MG63 (cell line): ENCODE data around the gene EHBP1L1. TPM values are rescaled to one million over a fixed set of nuclear protein-coding genes. Genes with fewer than 3 reads are reported as not detected.

ENCODE experiments used
- DNase-seq: peaks from one replicate; pipeline ENCODE4 v3.0.0-alpha.2; 2020
- H3K27me3 ChIP-seq: fragments of 250-450 bp; sonication (Bioruptor Pico); 2 replicates; pipeline ENCODE4 v1.5.1; 2020; ENCODE audit warnings: mild to moderate bottlenecking, moderate library complexity
- H3K36me3 ChIP-seq: fragments of 250-450 bp; sonication (Bioruptor Pico); 2 replicates; pipeline ENCODE4 v1.5.1; 2020; ENCODE audit warnings: mild to moderate bottlenecking, moderate library complexity
- H3K4me3 ChIP-seq: fragments of 250-450 bp; sonication (Bioruptor Pico); 2 replicates; pipeline ENCODE4 v1.5.1; 2020; ENCODE audit warnings: mild to moderate bottlenecking, moderate library complexity
- H3K9me3 ChIP-seq: fragments of 250-450 bp; sonication (Bioruptor Pico); 2 replicates; pipeline ENCODE4 v1.5.1; 2020; ENCODE audit warnings: mild to moderate bottlenecking, moderate library complexity
- total RNA-seq: library from RNA; depleted of rRNA; stranded (reverse); fragments of >200 nt; shearing (Covaris generic); gene quantifications from 2 replicates; pipeline ENCODE4 v1.2.3, GENCODE V29; 2014; ENCODE audit warnings: low replicate concordance

The EHBP1L1 gene
- total RNA-seq, 1 experiment from 2014 or later = 65.1 TPM

- Histone ChIP-seq H3K4me3 (peak overlapping the region; percentile 73), H3K36me3 (peaks cover 29% of the 10 kb centered on the region), H3K27me3 (no peaks in the 10 kb centered on the region), H3K9me3 (no peaks in the 10 kb centered on the region)
- DNase-seq = no peak
These were observed 37.5 kb downstream of the EHBP1L1 start for GRCh38 chr11:65613091-65613928.

GRCh38 chr11:65615229-65615949 lies 39.5 kb downstream of the EHBP1L1 start, which contains the start of gene PCNX3:
TSS of gene PCNX3 (plus strand) at chr11:65615776. CDS start at chr11:65616312, 536 bp downstream.
- H3K36me3 ChIP-seq = peaks cover 47% of the 10 kb centered on the region
- peak; percentile 99 for DNase-seq
- H3K9me3 ChIP-seq = no peaks in the 10 kb centered on the region
- no peaks in the 10 kb centered on the region for H3K27me3 ChIP-seq
- peak within 1 kb of the TSS; percentile 81 for H3K4me3 ChIP-seq

- H3K36me3 ChIP-seq = peaks cover 49% of the 10 kb centered on the region
- H3K9me3 ChIP-seq = no peaks in the 10 kb centered on the region
- DNase-seq = peak; percentile 70
These were observed 40.2 kb downstream of the EHBP1L1 start for GRCh38 chr11:65615950-65616574.

GRCh38 chr11:65616575-65617001 lies 40.7 kb downstream of the EHBP1L1 start:
- Histone ChIP-seq H3K9me3 (no peaks in the 10 kb centered on the region), H3K36me3 (peaks cover 53% of the 10 kb centered on the region), H3K27me3 (no peaks in the 10 kb centered on the region), H3K4me3 (peak overlapping the region; percentile 81)
- DNase-seq = no peak

More at GRCh38 chr11:65615950-65616574, 40.2 kb downstream of the EHBP1L1 start:
- Histone ChIP-seq H3K27me3 (no peaks in the 10 kb centered on the region), H3K4me3 (peak overlapping the region; percentile 81)

- Histone ChIP-seq H3K36me3 (peaks cover 53% of the 10 kb centered on the region), H3K4me3 (peak overlapping the region; percentile 81)
These were observed 41.4 kb downstream of the EHBP1L1 start for GRCh38 chr11:65617136-65617850.

GRCh38 chr11:65617990-65618751 lies 42.3 kb downstream of the EHBP1L1 start:
- DNase-seq = no peak
- Histone ChIP-seq H3K27me3 (no peaks in the 10 kb centered on the region), H3K4me3 (no peak overlapping the region), H3K36me3 (peaks cover 52% of the 10 kb centered on the region), H3K9me3 (no peaks in the 10 kb centered on the region)

More at GRCh38 chr11:65617136-65617850, 41.4 kb downstream of the EHBP1L1 start:
- H3K9me3 ChIP-seq = no peaks in the 10 kb centered on the region
- no peaks in the 10 kb centered on the region for H3K27me3 ChIP-seq
- DNase-seq = no peak

- no peaks in the 10 kb centered on the region for H3K27me3 ChIP-seq
- H3K36me3 ChIP-seq = peaks cover 54% of the 10 kb centered on the region
- no peak for DNase-seq
- H3K9me3 ChIP-seq = no peaks in the 10 kb centered on the region
- no peak overlapping the region for H3K4me3 ChIP-seq
These were observed 42.9 kb downstream of the EHBP1L1 start for GRCh38 chr11:65618763-65619162.

- Histone ChIP-seq H3K27me3 (no peaks in the 10 kb centered on the region), H3K36me3 (peaks cover 59% of the 10 kb centered on the region), H3K4me3 (no peak overlapping the region), H3K9me3 (no peaks in the 10 kb centered on the region)
- no peak for DNase-seq
These were observed 43.6 kb downstream of the EHBP1L1 start for GRCh38 chr11:65619281-65619928.

GRCh38 chr11:65620666-65621065 lies 44.8 kb downstream of the EHBP1L1 start:
- no peak for DNase-seq
- Histone ChIP-seq H3K4me3 (no peak overlapping the region), H3K36me3 (peaks cover 63% of the 10 kb centered on the region), H3K9me3 (no peaks in the 10 kb centered on the region), H3K27me3 (no peaks in the 10 kb centered on the region)

- no peaks in the 10 kb centered on the region for H3K27me3 ChIP-seq
- H3K36me3 ChIP-seq = peaks cover 64% of the 10 kb centered on the region
- H3K9me3 ChIP-seq = no peaks in the 10 kb centered on the region
- no peak for DNase-seq
- no peak overlapping the region for H3K4me3 ChIP-seq
These were observed 45.6 kb downstream of the EHBP1L1 start for GRCh38 chr11:65621460-65621859.

GRCh38 chr11:65622011-65622410 lies 46.2 kb downstream of the EHBP1L1 start:
- peaks cover 69% of the 10 kb centered on the region for H3K36me3 ChIP-seq
- no peaks in the 10 kb centered on the region for H3K9me3 ChIP-seq

GRCh38 chr11:65623177-65623576 lies 47.3 kb downstream of the EHBP1L1 start:
- no peak for DNase-seq
- H3K36me3 ChIP-seq = peaks cover 67% of the 10 kb centered on the region
- H3K27me3 ChIP-seq = no peaks in the 10 kb centered on the region
- no peaks in the 10 kb centered on the region for H3K9me3 ChIP-seq
- no peak overlapping the region for H3K4me3 ChIP-seq

More at GRCh38 chr11:65622011-65622410, 46.2 kb downstream of the EHBP1L1 start:
- H3K4me3 ChIP-seq = no peak overlapping the region
- no peak for DNase-seq
- H3K27me3 ChIP-seq = no peaks in the 10 kb centered on the region

GRCh38 chr11:65623852-65624616 lies 48.2 kb downstream of the EHBP1L1 start:
- Histone ChIP-seq H3K9me3 (no peaks in the 10 kb centered on the region), H3K4me3 (no peak overlapping the region), H3K27me3 (no peaks in the 10 kb centered on the region), H3K36me3 (peaks cover 58% of the 10 kb centered on the region)
- DNase-seq = no peak

- H3K36me3 ChIP-seq = peaks cover 58% of the 10 kb centered on the region
- no peaks in the 10 kb centered on the region for H3K27me3 ChIP-seq
- no peak for DNase-seq
- H3K9me3 ChIP-seq = no peaks in the 10 kb centered on the region
- no peak overlapping the region for H3K4me3 ChIP-seq
These were observed 49.2 kb downstream of the EHBP1L1 start for GRCh38 chr11:65624931-65625627.
